ENCODE results near the gene CACHD1.

CACHD1 gene

DNA sequence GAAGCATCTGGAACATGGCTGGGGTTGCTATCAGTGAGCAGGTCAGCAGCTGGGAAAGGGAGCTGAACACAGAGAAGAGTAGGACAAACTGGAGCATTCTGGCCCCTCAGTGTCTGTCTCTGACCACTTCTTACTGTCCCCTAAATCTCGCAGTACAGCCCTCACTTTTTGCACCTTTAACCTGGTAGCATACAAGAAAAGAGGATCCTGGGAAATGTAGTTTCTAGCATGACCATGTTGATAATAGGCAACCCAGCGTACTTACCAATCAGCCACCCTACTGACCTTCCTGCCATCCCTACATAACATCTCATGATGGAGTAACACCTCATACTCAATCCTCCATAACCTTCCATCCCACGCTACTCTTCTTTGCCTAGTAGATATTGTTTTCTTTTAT is 175.8 kb downstream of the CACHD1 start:
- no peak for DNase-seq (ENCODE audit: extremely low read depth in 1 of 2, low read depth in 1 of 2)

DNA sequence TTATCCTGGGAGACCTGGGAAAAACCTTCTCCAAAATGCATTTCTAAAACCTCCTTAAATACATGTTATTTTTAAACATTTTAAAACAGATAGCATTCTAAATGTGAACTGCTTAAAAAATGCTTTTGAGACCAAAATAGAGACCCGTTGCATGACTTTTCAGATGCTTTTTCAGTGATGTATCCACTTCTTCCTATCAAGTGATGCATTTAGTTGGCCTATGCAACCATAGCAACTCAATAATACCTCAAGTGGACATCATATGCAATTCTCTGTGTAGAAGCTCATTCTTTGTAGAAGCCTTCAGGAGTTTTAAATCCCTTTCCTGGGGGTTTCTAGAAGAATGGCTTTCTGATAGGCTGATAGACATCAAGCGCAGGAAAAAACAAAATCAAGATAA is 180.5 kb downstream of the CACHD1 start:
- no peak for DNase-seq (ENCODE audit: extremely low read depth in 1 of 2, low read depth in 1 of 2)

DNA sequence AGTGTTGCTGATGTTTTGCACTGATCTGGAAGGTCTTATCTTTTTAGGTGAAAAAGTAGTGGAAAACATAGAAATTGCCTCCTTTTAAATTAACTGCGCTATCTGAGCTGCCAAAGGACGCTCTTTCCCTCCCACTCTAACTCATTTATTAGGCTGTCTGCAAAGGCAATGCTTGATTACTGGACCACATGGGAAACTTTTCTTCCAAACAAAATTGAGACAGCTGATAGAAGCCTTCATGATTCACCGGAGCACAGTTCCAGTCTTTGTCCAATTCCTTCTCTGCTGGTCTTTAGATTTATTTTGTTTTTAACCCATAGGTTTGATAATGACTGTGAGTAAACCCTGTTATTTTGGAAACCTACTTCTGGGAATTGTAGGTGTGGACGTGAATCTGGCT is 181.9 kb downstream of the CACHD1 start:
- DNase-seq (ENCODE audit: extremely low read depth in 1 of 2, low read depth in 1 of 2) = no peak

DNA sequence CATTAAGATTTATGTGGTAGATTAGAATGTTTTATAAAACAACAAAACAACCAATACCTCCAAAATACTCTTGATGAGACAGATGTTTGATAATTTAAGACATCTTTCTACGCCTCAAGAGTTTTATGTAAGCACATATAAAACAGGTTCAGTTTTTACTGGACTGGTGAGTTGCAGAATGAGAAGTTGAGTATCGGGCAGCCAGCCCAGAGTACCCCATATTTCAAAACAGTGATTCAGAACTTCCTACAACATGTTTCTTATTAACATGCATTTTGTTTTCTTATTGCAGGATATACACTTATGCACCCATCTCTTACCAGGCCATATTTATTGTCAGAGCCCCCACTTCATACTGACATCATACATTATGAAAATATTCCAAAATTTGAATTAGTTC is 183.5 kb downstream of the CACHD1 start:
- DNase-seq (ENCODE audit: extremely low read depth in 1 of 2, low read depth in 1 of 2) = no peak

DNA sequence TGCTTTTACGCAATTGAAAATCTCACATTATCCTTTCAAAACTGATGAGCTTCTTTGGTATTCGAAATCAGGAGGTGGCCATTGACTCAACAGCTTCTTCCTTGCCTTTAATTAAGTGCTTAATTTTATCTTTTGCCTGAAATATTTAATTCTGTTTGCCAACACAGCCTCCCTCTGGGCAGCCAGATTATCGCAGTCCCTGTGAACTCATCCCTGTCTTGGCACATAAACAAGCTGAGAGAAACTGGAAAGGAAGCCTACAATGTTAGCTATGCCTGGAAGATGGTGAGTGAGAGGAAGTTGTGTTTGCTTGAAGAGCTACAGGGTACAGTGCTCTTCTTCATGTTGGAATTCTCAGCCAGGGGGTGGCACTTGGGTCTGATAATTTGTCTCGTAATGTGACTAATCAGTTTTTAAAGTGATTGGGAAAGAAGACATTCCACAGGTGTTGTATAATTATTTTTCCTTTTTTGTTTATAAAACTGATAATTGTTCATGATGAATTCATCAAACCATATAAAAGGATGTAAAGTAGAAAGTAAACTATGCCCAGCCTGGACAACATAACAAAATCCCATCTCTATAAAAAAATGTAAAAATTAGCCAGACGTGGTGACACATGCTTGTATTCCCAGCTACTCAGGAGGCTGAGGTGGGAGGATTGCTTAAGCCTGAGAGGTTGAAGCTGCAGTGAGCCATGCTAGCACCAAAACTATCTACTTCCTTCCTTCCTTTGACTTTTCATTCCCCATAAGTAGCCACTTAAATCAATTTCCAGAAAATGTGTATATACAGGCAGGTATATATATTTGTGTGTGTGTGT is 184.8 kb downstream of the CACHD1 start:
- no peak for DNase-seq (ENCODE audit: extremely low read depth in 1 of 2, low read depth in 1 of 2)

DNA sequence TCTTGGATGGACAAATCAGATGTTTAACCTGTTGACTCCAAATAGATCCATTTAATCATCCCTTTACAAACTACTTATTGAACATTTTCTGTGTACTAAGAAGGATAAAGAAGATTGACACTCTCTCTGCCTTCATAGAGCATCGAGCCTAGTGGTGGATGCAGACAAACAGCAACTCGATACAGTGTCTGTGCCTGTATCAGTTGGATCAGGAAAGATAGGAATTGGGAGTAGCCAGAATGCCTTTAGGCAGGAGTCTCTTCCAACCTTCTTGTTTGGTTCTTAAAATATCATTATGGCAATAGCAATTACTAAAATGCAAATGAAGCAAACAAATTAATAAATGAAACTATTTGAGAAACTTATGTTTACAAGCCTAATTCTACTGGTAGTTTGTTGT is 185.9 kb downstream of the CACHD1 start:
- DNase-seq (ENCODE audit: extremely low read depth in 1 of 2, low read depth in 1 of 2) = no peak

DNA sequence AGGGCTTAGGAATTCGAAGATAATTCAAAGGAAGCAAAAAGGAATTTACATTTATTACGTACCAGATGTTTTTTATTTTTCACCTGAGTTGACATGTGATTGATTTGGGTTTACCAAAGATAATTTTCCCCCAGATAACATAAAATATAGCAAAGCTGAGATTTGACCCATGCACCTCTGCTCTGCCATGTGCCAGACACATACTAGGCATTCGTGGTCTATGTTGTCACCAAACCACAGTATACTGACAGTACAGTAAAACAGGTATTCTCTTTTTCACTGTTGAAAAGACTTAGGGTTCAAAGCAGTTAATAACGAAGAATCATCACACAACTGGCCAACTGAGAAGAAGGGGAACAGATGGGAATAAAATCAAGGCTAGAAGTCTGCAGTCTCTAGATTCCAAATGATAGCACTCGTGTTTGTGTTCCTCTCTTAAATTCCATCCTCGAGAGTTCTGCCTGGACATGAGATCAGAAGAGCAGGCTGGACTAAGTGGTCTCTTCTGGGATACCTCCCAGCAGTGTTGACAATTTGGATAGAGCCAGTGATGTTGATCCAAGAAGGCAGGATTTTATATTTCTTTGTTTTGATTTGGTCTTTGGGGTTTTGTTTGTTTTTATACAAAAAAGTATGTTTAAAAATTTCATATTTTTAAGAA is 189.7 kb downstream of the CACHD1 start:
- DNase-seq (ENCODE audit: extremely low read depth in 1 of 2, low read depth in 1 of 2) = no peak

DNA sequence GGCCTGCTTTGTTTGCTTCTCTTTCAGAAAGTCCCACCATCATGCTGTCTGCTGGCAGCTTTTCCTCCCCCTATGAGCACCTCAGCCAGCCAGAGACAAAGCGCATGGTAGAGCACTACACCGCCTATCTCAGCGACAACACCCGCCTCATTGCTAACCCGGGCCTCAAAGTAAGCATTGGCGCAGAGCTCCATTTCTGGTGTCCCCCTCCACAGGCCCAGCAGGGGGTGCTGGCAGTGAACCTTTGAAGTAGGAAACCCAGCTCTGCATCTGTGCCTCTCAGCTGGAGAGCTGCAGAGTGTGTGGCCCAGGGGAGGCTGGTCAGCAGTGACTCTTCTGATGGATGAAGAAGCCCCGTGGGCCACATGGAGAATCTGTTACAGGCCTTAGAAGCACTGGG is 193.7 kb downstream of the CACHD1 start:
- DNase-seq (ENCODE audit: extremely low read depth in 1 of 2, low read depth in 1 of 2) = no peak

DNA sequence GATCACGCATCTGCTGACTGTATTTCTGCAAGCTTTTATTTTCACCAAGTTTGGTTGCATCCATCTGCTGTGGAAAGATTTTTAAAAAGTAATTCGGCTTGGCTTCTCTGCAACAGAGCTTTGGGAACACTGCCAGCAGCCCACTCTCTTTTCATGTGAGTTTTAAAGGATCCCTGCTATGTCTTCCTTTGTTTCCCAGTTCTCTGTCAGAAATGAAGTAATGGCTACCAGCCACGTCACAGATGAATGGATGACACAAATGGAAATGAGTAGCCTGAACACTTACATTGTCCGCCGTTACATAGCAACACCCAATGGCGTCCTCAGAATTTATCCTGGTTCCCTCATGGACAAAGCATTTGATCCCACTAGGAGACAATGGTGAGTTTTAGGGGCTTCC is 194.4 kb downstream of the CACHD1 start:
- no peak for DNase-seq (ENCODE audit: extremely low read depth in 1 of 2, low read depth in 1 of 2)

DNA sequence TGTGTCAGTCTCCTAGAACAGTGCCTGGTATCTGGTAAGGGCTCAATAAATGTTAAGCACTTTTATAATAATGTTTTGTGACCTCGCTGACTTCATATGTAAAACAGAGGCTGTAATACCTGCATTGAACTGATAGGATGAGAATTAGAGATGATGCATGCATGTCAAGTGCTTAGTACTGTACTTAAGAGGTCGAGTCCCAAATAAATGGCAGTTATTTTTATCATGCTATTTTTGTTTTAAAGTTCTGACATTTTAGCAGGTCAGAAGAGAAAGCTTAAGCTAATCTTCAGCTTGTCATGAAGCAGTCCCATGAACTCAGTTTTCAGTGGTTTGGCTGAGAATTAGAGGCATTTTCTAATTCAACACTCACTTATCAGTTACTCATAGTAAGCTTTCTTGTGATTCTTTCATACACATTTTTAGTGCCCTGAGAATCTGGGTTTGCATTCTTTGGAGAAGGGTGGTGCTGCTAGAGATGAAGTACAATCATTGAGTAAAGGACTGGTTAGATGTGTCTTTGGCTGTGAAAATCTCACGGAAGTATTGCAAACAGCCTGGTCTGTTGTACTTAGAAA is 199.3 kb downstream of the CACHD1 start:
- DNase-seq (ENCODE audit: extremely low read depth in 1 of 2, low read depth in 1 of 2) = no peak

DNA sequence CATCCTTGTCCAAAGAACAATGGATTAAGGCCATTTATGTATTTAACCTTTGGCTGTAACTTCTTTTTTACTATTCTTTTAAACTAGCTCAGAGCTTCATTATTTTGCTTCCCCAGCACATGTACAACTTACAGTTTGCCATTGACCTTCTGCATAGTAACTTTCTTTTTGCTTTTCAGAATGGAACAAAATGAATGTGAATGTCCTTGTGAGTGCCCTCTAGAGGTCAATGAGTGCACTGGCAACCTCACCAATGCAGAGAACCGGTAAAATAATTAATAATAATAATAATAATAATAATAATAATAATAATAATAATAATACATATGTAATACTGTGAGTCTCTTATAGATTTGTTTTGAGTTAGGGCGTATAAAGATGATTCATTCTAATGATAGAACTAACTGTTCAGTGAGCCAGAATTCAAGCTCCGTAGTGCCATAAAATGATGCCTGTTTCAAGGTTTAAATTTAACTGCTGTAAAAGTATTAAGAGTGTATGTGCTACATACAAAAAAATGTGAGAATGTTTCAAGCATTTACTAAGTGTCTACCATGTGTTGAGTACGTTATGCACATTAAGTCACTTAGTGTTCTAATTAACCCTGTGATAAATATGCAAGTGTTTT is 205.9 kb downstream of the CACHD1 start:
- no peak for DNase-seq (ENCODE audit: extremely low read depth in 1 of 2, low read depth in 1 of 2)

DNA sequence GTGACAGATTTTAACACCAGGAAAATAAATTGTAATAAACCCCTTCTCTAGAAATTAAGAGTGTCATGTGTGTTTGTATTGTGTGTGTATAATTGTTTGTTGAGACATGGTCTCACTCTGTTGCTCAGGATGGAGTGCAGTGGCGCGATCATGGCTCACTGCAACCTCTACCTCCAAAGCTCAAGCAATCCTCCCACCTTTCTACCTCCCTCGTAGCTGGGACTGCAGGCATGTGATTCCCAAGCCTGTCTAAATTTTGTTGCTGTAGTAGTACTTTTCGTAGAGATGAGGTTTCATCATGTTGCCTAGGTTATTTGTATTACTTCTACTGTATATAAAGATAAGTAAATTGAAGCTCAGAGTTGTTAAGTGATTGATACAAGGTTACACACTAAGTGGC is 206.5 kb downstream of the CACHD1 start:
- DNase-seq (ENCODE audit: extremely low read depth in 1 of 2, low read depth in 1 of 2) = no peak

DNA sequence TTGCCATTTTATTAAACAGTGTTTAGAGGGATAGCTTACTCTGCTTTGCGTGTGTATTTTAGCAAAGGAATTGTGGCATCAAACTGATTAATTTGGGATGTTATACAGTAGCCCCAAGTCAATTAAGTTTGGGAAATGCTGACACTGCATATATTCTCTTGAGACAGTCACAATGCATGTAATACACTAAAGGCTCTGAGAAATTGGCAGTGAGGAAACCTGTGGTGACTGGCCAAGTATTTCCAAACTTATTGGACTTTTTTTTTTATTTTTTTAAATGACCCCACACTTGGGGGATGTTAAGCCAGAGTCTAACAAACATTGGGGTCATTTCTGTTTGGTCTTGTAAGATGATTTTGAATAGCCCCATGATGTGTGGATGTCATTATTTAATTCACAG is 207.6 kb downstream of the CACHD1 start:
- no peak for DNase-seq (ENCODE audit: extremely low read depth in 1 of 2, low read depth in 1 of 2)

DNA sequence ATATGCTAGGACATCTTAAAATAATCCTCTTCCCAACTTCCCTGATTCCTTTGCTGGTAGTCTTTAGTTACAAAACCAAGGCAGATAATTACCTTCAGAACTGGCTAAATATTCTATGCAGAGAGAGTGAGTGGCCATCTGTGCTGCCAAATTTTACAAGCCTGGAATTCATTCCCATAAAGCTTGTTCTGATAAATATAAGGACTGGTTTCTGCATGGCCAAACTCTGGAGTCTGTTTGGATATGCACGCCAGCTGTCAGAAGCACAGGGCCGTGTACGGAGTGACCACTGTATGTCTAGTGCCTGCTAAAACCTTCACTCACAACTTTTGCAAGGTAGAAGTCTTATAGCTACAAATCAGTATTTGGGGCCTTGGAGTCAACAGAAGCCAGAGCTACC is 208.4 kb downstream of the CACHD1 start:
- no peak for DNase-seq (ENCODE audit: extremely low read depth in 1 of 2, low read depth in 1 of 2)

DNA sequence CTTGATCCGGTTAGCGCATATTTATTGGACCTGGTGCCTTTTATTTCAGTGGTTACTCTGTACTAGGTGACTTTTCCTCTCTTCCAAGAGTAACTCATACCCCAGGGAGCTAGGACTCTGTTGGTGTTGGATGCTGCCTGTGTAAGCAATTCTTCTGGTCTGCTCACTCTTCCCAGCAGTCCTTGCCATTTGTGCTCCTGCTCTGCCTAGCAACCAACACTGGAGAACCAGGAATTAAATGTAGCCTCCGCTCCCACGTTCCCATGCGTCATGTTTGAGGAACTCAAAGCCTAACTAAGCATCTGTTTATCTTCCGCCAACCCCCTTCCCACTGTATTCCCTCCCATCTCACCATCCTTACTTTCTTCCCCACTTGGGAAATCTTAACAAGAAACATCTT is 209.2 kb downstream of the CACHD1 start:
- no peak for DNase-seq (ENCODE audit: extremely low read depth in 1 of 2, low read depth in 1 of 2)

DNA sequence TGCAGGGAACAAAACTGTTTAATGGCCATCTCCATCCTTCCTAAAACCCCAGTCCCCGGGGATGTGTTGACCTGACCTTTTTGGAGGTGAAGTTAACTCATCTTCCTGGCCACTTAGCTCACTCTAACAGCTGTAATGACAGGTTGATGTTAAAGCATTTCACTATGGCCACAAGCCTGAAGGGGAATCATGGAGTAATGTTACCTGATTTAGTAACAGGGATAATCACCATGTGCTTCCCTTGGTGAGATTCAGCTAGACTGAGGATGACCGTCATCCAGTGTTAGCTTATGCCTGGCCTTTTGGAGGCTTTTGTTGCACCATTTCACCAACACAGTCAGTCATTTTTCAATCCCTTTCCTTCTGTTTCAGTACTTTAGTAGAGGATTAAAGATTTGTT is 210.7 kb downstream of the CACHD1 start:
- no peak for DNase-seq (ENCODE audit: extremely low read depth in 1 of 2, low read depth in 1 of 2)

DNA sequence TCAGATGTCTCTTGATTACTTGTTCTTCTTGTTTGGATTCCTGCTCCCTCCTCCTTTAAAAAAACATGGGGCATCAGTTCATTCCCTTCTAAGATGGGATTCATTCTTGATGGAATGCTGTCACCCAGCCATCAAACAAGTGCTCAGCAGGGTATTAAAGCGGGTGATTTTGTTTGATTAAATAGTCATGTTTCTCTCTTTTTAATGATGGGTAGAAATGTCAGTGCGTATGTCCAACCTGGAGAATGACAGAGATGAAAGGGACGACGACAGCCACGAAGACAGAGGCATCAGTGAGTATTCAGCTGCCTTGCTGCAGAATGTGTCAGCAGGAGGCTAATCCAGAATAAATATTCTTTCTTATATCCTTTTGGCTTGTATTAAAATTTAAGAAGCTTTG is 211.1 kb downstream of the CACHD1 start:
- DNase-seq (ENCODE audit: extremely low read depth in 1 of 2, low read depth in 1 of 2) = no peak

DNA sequence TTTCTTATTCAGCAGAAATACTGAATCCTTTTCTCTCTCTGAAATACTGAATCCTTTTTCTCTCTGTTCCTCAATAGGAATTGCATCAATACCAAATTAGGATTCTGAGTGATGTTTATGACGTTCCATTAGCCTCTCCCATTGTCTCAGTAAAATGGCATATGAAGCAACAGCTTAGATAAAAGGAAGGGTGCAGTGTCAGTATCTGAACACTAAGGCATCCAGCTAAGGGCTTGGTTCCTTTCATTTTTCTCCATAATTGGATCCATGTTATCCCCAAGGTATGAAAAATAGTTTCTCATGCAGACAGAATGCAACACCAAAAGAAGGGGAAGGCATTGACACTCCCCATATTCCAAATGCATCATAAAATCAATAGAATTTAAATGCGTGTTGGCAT is 213.5 kb downstream of the CACHD1 start:
- no peak for DNase-seq (ENCODE audit: extremely low read depth in 1 of 2, low read depth in 1 of 2)

DNA sequence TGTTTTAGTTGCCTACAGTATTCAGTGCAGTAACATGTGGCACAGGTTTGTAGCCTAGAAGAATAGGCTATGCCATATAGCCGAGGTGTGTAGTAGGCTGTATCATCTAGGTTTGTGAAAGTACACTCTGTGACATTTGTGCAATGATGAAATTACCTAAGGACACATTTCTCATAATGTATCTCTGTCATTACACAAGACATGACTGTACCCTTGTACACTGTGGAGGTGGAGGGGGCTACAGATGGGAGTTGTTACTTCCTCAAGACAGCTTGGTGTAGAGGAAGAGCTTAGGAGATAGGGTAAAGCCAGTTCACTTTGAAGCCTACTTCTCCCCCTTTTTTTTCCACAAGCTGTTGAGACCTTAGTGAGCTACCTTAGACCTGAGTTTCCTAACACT is 215.3 kb downstream of the CACHD1 start:
- DNase-seq (ENCODE audit: extremely low read depth in 1 of 2, low read depth in 1 of 2) = no peak

DNA sequence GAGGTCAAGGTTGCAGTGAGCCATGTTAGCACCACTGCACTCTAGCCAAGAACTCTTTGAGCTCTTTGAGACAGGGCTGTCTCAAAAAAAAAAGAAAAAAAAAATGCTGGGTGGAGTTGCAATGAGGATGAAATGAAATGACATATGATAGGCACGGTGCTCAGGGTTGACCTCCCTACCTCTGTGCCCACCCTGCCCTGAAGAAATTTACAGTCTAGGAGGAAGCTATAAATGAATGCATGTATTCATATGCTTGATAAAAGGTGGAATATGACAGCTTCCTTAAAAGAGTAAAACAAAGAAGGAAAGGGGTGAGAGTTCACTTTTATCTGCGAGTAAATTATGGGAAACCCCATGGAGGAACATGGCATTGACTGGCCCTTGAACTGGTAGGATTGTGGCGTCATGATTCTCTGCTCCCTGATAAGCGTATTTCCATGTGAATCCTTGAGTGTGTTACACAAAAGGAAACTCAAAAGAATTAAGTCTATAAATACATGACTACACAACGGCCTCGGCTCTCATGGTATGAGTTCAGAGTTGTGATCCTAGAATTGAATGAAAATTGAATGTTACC is 215.9 kb downstream of the CACHD1 start:
- no peak for DNase-seq (ENCODE audit: extremely low read depth in 1 of 2, low read depth in 1 of 2)
